ENCODE results near the gene OMP.

OMP gene

DNA sequence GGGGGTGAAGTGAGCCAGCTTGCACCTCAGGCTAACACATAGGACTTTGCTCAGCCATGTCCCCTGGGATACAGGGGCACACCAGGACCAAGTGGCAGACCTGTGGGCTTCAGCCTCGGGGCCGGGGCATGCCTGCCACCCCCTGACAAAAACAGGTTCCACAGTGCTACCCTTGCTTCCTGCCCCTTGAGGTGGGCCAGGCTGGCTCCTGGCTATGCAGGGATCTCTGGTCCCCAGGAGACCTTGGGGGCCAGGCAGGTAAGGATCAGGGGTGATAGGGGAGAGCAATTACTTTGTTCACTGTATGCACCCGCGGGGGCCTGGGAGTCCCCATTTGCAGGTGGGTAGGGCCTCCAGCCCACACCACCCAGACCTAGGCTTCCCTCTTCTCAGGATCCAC is 23.1 kb downstream of the OMP start:
- no peak for DNase-seq

DNA sequence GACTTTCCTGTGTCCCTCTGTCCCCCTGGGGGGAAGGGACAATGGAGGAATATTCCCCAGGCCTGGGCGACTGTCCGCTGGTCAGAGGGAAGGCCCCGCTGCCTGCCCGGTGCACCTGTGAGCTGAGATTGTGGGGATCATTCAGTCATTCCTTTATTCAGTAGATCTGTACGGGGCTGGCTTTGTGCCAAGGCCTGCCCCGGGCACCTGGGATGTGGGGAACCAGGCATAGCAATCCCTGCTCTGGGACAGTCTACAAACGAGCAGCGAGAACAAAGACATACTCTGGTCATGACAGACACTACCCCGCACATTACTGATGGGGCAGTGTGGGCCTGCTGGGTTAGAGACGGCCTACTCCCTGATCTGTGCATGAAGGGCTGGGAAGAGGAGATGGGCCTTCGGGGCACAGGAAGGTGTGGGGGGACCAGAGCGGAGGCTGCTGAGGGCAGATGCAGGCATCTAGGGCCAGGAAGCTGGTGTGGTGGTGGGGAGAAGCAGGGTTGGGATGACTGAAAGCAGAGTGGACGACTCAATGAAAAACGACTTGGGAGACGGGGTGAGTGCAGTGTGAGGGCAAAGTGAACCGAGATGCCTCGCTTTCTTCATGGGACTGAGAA is 23.6 kb downstream of the OMP start:
- no peak for DNase-seq

DNA sequence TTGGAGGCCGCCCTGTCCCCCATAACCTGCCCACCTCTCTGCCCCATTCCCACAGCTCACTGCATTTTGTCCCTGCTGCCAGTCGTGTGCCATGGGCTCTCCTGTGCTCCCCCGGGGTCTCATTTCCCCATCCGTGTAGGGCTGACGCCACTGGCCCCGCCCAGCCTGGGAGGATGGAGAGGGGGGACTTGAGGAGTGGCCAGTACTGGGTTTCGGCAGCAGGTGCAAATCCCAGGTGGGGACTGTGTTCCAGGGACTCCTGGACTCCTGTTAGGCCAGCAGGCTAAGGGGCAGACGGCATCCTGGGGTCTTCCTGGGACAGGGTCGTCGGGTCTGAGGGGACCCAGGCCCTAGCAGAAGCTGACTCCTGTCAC is 24.2 kb downstream of the OMP start:
- DNase-seq, result no peak

DNA sequence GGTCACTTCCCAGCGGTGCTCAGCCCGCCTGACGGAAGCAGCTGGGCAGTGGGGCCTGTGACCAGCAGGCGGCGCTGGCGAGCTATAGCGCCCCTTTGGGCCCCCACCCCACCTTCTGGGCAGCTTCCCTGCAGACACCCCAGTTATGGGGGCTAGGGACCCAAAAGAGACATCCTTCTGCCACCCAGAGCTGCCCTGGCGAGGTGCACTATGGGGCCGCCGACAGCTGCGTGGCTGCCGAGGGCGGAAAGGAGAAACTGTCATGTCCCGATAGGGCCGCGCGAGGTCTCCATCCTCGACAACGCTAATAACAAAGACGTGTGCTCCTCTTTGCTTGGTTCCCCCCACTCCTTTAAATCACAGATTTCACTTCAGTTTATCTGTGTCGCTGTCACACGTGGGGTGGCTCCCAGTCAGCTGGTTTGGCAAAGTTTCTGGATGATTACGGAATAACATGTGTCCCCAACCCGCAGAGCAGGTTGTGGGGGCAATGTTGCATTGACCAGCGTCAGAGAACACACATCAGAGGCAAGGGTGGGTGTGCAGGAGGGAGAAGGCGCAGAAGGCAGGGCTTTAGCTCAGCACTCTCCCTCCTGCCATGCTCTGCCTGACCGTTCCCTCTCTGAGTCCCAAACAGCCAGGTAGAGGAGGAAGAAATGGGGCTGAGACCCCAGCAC is 24.7 kb downstream of the OMP start:
- peak; percentile 63 to 82 for DNase-seq

DNA sequence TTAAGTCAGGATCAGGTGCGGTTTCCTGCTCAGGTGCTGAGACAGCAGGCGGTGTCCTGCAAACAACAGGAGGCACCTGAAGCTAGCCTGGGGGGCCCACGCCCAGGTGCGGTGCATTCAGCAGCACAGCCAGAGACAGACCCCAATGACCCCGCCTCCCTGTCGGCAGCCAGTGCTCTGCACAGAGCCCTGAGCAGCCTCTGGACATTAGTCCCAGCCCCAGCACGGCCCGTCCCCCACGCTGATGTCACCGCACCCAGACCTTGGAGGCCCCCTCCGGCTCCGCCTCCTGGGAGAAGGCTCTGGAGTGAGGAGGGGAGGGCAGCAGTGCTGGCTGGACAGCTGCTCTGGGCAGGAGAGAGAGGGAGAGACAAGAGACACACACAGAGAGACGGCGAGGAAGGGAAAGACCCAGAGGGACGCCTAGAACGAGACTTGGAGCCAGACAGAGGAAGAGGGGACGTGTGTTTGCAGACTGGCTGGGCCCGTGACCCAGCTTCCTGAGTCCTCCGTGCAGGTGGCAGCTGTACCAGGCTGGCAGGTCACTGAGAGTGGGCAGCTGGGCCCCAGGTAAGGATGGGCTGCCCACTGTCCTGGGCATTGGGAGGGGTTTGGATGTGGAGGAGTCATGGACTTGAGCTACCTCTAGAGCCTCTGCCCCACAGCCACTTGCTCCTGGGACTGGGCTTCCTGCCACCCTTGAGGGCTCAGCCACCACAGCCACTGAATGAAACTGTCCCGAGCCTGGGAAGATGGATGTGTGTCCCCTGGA is 25.5 kb downstream of the OMP start, which contains the start of gene MYO7A:
MYO7A (plus strand) TSS at position 327 of the 772 bp plus-strand sequence. CDS start 2,389 bp downstream, outside the sequence.
- DNase-seq, result peak; percentile 43 to 81

DNA sequence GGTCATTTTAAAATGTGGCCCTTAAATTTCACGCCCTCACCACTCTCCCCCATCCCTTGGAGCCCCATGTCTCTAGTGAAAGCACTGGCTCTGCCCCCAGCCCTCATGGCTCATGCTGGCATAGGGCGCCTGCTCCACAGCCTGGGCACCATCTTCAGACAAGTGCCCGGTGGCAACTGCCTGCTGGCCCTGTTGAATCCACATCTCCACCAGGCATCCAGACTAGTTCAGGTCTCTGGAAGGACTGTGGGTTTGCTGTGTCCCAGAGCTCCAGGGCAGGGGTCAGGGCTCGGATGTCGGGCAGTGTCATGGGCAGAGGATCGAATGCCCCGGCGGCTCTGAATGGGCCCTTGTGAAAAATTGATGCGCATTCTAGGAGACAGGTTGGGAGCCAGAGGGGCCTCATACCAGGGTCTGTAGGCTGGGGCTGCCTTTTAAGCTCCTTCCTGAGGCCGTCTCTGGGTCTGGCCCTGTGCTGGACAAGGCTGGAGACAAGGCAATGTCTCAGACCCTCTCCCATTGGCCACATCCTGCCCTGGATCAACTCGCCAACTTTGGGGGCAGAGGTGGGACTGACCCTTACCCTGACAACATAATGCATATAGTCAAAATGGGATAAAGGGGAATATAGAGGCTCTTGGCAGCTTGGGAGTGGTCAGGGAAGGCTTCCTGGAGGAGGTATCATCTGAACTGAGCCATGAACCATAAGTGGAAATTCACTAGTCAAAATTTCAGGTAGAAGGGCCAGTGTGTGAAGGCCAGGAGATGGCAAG is 26.6 kb downstream of the OMP start:
- no peak for DNase-seq

DNA sequence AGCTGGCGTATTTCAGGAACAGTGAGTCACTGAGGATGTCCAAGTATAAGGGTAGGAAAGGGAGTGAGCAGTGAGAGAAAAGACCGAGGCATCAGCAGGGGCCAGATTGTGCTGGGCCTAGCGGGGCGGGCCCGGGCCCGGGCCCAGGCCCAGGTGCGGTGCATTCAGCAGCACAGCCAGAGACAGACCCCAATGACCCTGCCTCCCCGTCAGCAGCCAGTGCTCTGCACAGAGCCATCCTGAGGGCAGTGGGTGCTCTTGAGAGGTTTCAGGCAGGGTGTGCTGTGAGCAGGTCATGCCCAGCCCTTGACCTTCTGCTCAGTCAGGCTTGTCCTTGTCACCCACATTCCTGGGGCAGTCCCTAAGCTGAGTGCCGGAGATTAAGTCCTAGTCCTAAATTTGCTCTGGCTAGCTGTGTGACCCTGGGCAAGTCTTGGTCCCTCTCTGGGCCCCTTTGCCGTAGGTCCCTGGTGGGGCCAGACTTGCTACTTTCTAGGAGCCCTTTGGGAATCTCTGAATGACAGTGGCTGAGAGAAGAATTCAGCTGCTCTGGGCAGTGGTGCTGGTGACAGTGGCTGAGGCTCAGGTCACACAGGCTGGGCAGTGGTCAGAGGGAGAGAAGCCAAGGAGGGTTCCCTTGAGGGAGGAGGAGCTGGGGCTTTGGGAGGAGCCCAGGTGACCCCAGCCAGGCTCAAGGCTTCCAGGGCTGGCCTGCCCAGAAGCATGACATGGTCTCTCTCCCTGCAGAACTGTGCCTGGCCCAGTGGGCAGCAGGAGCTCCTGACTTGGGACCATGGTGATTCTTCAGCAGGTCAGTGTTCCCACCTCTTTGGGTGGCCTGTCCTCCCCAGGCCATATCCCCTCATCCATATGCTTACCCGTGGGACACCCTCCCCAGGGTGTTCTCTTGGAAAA is 27.5 kb downstream of the OMP start:
- DNase-seq, result no peak

DNA sequence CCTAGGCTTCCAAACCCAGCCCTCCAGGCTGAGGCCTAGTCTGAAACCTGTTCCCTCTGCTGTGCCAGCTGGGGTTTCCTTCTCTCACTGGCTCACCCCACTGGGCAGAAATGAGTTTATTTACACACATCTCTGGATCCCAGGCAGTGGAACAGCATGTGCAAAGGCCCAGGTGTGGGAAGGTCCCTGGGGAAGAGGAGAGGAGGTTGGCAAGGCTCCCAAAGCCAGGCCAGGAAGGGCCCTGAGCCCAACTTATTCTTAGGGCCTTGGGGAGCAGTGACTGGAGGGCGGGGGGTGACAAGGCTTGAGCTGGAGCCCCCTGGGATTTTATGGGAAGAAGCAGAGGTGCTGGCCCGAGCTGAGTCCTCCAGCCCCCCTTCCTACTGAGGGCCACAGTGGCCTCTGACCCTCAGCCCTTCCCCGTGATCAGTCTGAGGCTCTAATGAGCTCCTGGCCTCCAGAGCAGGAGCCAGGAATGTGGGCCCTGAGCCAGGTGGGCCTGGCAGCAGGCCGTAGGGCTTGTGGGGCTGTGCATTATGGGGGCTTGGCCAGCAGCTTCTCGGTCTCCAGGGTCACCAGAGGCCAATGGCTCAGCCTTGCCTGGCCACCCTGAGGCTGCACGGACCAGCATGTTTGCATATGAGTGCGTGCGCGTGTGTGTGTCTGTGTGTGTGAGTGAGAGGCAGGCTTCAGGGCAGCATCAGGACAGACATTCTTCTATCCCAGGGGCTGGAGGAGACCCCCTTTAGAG is 28.3 kb downstream of the OMP start:
- DNase-seq, result no peak

DNA sequence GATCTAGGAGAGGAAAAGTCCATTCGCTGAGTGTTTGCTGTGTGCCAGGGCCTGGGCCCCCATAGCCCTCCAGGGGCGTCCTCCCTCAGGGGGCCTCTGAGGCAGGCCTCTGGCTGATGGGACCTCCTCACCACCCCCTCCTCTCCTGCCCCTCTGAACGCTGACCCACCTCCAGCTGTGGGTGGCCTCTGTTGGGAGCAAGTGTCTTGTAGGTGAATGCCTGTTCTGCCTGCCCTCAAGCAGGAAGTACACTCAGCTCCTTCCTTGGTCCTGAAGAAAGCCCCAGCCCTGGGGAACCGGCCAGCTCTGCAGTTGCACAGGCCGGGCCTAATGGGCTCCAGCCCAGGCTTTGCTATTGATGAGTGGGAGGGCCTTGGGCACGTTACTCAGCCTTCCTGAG is 28.9 kb downstream of the OMP start:
- no peak for DNase-seq

DNA sequence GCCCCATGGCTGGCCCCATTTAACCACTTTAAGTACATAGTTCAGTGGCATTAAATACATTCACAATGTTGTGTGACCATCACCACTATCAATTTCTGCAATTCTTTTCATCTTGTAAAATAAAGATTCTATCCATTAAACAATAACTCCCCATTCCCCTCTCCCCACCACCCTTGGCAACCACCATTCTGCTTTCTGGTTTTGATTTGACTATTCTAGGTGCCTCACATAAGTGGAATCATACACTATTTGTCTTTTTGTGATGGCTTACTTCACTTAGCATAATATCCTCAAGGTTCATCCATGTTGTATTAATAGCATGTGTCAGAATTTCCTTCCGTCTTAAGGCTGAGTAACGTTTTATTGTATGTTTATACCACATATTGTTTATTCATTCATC is 32.4 kb downstream of the OMP start:
- no peak for DNase-seq

DNA sequence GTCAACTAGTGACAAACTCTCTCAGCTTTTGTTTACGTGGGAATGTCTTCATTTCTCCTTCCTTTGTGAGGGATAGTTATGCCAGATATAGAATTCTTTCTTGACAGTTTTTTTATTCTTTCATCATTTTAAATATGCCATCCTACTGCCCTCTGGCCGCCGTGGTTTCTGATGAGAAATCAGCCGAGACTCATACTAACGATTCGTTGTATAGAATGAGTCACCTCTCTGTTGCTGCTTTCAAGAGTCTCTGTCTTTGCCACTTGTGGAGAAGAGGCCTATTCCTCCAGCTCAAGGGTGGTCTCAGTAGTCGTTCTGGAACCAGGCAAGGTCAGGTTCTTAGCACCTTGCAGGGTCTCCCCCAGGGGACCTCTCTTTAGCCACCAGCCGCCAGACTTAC is 33.4 kb downstream of the OMP start:
- no peak for DNase-seq

DNA sequence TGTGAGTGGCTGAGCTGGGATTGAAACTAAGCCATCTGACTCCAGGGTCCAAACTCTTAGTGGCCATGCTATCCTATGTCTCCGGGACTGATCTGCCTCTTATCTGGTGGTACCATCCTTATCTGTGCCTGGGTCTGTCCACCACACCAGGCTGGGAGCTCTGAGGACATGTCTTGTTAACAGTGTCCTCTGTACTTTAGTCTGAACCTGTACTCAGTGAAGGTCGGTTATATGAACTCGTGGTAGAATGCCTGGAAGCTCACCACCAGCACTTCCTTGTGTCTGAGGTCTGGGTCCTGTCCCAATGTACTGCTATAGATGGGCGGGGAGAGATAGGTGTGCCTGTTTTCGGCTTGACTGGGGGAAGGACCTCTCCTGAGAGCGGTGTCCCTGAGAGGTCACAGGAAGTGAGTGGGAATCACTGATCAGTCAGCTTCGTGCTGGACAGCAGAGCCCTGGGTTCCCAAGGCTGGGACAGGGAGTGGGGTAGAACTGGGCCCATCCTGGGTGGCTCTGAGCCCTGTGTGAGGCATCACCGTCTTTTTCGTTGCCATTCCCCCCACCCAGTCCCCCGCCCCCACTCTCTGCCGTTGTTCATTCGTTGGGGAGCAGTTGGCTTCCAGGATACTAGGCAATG is 34.3 kb downstream of the OMP start:
- DNase-seq, result no peak

DNA sequence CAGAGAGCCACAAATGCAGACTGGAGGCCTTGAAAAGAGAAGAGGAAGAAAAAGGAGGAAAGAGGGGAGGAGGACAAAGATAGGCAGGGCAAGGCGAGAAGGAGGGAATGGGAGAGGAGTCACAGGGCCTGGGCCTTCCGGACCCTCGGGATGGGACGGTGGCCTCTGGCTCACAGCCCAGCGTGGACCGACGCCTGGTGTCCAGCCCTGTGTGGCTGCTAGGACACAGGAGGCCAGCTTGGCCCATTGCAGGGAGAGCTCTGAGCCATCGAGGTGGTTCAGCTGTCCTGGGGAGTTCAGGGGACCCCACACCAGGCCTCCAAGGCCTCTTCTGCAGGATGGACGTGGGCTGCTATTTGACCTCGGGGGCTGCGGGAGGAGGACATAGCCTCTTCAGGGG is 34.8 kb downstream of the OMP start:
- DNase-seq, result no peak

DNA sequence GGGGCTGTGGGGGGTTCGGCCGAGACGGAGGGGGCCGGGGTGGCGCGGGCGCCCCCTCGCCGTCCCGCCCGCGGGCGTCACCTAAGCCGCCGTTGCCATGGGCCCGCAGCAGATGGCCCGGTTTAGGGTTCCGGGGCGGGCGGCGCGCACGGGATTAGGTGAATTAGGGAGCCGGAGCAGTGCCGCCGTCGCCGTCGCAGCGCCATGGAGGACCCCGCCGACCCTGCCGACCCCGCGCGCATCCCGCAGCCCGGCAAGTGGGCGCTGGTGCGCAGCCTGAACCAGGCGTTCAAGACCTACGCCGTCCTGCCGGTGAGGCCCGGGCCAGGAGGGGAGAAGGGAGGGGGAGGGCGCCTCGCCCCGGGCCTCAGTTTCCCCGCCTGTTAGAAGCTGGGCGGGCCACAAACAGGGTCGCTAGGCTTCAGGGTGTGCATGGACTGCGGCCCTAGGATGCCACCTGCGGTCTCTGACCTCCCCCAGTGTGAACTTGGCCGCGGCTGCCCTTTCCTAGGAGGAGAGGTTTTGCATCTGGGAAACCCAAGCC is 35.5 kb downstream of the OMP start:
- DNase-seq, result no peak

DNA sequence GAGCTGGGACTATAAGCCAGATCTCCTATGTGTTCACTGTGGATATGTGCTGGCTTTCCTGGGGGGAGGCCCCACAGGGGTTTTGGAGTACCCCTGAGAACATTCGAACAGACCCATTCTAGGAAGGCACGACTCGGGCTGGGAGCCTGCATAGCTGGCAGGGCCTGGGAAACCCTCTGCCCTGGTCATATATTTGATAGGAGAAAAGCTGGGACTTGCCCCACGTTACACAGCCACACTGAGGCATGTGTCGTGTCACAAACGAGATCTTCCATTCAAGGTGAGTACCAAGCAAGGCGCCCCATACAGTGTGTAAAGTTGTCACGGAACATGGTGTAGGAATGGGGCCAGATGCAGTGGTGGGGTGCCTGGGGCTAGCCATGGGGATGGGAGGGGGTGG is 36.6 kb downstream of the OMP start:
- DNase-seq, result no peak

DNA sequence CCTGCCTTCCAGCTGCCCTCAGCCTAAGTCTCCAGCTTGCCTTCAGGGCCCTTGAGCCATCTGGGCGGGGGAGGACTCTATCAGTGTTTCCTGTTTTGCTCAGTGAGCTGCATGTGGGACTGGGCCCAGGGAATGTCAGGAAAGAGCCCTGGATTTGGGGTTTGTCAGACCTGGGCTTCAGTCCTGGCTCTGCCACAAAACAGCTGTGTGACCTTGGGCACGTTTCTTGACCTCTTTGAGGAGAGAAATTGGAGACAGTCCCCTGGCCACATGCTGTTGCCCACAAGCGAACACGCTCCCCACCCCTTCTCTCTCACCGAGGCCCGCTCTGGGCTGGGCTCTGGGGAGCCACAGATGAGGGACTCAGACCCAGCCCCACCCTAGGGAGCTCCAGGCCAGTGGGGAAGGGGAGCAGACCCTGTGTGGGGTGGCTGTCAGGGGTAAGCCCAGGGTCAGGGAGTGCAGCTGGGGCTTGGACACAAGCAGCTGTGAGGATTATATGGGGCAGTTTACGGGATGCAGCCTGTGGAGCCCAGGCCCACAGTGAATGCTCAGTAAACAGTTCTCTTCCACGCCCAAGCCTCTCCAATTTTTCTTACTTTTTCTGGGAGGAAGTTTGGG is 37.7 kb downstream of the OMP start:
- peak; percentile 6 to 53 for DNase-seq

DNA sequence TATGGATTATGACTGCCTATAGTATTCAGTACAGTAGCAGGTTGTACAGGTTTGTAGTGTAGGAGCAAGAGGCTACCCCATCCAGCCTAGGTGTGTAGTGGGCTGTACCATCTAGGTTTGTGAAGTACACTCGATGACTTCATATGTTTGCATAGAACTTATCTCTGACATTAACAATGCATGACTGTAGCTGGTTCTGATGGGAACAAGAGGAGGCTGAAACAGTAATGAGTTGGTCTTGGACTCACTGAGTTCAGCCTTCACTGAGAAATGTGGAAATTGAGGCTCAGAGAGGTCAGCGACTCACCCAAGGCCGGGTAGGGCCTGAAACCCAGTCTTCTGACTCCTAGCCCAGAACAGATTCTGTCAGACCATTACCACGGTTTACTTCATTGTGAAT is 38.4 kb downstream of the OMP start:
- no peak for DNase-seq

DNA sequence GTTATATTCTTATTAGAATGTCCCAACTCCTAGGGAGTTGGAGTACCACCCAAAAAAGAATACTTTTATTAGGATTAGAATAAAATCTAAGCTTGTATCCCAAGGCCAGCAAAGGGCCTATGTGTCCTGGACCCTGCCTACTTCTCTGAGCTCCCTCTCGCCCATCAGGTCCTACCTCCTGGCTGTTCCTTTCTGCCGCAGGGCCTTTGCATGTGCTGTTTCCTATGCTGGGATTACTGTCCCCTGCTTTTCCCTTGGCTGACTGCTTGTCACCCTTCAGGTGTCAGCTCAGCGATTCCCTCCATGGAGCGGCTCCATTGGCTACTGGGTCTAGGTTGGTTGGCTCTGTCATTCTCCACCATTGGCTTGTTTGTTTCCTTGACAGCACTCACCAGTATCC is 38.8 kb downstream of the OMP start:
- DNase-seq, result no peak

DNA sequence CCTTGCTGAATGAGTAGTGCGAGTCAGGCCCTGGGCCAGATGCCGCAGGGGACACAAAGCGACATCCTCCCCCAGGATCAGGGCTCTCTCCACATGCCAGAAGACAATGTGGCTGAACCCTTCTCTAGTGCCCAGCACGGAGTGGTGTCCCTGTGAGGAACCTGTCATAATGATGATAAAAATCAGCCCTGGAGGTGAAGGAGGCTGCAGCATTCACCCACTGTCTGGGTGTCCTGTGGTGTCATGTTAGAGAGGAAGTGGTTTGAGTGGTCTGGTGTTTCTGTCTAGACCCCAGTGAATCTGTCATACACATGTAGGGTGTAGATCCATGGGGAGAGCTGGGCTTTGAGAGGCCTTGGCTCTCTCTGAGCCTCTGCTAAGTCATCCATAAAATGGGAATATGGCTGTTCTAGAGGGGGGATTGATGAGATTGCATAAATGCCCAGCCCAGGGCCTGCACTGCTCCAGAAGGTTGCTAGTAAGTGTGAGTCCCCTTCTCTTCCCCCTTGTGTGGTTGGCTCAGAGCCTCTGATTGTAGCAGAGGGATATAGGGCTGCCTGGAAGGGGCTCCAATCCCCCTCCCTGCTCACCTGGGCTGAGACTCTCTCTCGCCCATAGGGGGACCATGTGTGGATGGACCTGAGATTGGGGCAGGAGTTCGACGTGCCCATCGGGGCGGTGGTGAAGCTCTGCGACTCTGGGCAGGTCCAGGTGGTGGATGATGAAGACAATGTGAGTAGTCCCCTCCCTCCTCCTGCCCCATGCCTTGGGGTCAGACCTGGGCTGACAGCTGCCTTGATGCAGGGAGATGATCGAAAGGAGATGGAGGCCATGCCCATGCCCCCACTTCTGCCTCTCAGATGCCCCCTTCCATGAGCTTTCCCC is 39.7 kb downstream of the OMP start:
- no peak for DNase-seq

All from NCI-H524 (cell line).